Measurements from ENCODE around the gene KIF26B.

Gene KIF26B

GRCh38 chr1:245752561-245752960 is 597.8 kb downstream of the KIF26B start:
- DNase-seq (ENCODE audit: low read depth) = no peak

DNA sequence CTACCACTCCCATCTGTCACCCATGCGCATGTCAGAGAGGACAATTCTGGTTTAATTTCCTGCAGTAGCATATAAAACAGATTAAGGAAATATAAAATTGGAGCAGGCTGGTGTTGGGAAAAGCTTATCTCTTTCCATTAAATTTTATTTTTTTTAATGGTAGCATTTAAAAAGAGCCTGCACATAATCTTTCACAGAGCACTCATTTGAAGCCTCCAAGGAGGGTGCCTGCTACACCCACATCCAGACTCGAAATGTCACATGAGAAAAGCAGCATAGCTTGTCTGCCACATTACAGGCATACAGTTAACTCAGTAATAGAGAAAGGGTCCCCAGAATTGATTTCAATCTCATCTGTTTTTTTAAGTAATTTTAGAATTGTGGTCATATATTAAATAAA is 599.0 kb downstream of the KIF26B start:
- DNase-seq (ENCODE audit: low read depth) = no peak

DNA sequence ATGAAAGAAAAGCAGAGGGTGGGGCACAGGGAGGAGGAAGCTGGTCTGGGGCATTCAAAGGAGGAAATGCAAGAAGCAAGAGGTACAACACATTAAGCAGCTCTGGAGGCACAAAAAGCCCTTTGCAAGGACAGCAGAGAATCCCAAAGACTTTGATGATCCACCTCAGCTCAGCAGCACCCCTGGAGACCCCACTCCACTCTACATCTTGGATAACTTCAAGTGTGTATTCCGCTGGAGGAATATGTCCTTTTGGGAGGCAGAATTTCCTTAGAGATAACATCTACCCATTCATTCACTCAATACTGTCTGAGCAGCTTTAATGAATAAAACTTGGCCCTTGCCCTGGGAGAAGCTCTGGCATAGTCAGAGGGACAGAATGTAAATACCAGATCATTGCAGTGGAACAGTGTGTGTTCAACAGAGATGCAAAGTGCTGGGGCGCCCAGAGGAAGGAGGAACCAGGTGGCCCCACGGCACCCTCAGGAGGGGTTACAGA is 599.7 kb downstream of the KIF26B start:
- DNase-seq (ENCODE audit: low read depth) = no peak
